ENCODE data around the gene MECP2. TPM values are rescaled to one million over a fixed set of nuclear protein-coding genes. Genes with fewer than 3 reads are reported as not detected.

MECP2 gene
- polyA plus RNA-seq, 1 donor (not counting 4 experiments of a cell fraction or from before 2014, with no cell fraction given): 9.9 TPM

- Histone ChIP-seq H3K36me3 (ENCODE audit: control insufficient read depth in 2 of 2, extremely low read depth in 1 of 2, insufficient read depth in 2 of 2, low read length in 2 of 2) (peaks cover 2 to 6% of the 10 kb centered on the region in 2 experiments), H3K79me2 (ENCODE audit: control insufficient read depth, insufficient read depth, low read length) (no peaks in the 10 kb centered on the region), H3K27ac (ENCODE audit: control insufficient read depth, insufficient read depth, low read length) (no peak overlapping the region), H2AFZ (ENCODE audit: control insufficient read depth, low read length) (no peak overlapping the region), H3K27me3 (ENCODE audit: control insufficient read depth, extremely low read depth, insufficient read depth, low read length) (no peaks in the 10 kb centered on the region), H3K9me1 (ENCODE audit: control insufficient read depth, extremely low read depth, insufficient read depth, low read length) (no peaks in the 10 kb centered on the region), H3K4me2 (ENCODE audit: control insufficient read depth, extremely low read depth, insufficient read depth, low read depth, low read length) (no peak overlapping the region), H3K4me1 (ENCODE audit: control insufficient read depth, extremely low read depth, insufficient read depth, low read length) (peaks cover 12% of the 10 kb centered on the region), H3K4me3 (ENCODE audit: control insufficient read depth in 2 of 3, extremely low read depth in 1 of 3, insufficient read depth in 2 of 3, low read depth in 1 of 3, low read length in 3 of 3) (no peak overlapping the region), H3K9me3 (ENCODE audit: control insufficient read depth, low read depth, low read length) (no peaks in the 10 kb centered on the region), H3K9ac (ENCODE audit: control insufficient read depth, extremely low read depth, insufficient read depth, low read length) (no peak overlapping the region), H4K20me1 (ENCODE audit: control insufficient read depth, extremely low read depth, insufficient read depth, low read length) (no peaks in the 10 kb centered on the region)
- FAIRE-seq: no peak
- DNase-seq (ENCODE audit: low read depth, low spot score): no peak
- dilution Hi-C loops (cut with MboI; ENCODE audit: extremely low pct_ligation_motif_present, low sequenced_read_pairs): no loop called here
- TF ChIP-seq EZH2 (IDR thresholded peaks at IDR 0.05; ENCODE audit: low read length) (no peak), CTCF (optimal IDR thresholded peaks at IDR 0.05 in 1 of 3, IDR thresholded peaks at IDR 0.05 in 1 of 3, conservative IDR thresholded peaks at IDR 0.05 in 1 of 3; ENCODE audit: extremely low read depth in 1 of 3, insufficient read depth in 2 of 3, low read length in 3 of 3) (no peak)
These were observed 68.9 kb downstream of the MECP2 start for GRCh38 chrX:154028502-154029184.

GRCh38 chrX:154027986-154028385 is 69.5 kb downstream of the MECP2 start:
- H2AFZ ChIP-seq (ENCODE audit: control insufficient read depth, low read length): no peak overlapping the region
- DNase-seq (ENCODE audit: low read depth, low spot score) (no peak), FAIRE-seq (no peak)
- TF ChIP-seq EZH2 (IDR thresholded peaks at IDR 0.05; ENCODE audit: low read length) (no peak), CTCF (optimal IDR thresholded peaks at IDR 0.05 in 1 of 3, IDR thresholded peaks at IDR 0.05 in 1 of 3, conservative IDR thresholded peaks at IDR 0.05 in 1 of 3; ENCODE audit: extremely low read depth in 1 of 3, insufficient read depth in 2 of 3, low read length in 3 of 3) (no peak)
- no peak overlapping the region for H3K9ac ChIP-seq (ENCODE audit: control insufficient read depth, extremely low read depth, insufficient read depth, low read length)
- dilution Hi-C loops (cut with MboI; ENCODE audit: extremely low pct_ligation_motif_present, low sequenced_read_pairs): no loop called here
- H3K36me3 ChIP-seq (ENCODE audit: control insufficient read depth in 2 of 2, extremely low read depth in 1 of 2, insufficient read depth in 2 of 2, low read length in 2 of 2): peaks cover 2 to 6% of the 10 kb centered on the region in 2 experiments
- no peak overlapping the region for H3K4me2 ChIP-seq (ENCODE audit: control insufficient read depth, extremely low read depth, insufficient read depth, low read depth, low read length)
- no peak overlapping the region for H3K4me3 ChIP-seq (ENCODE audit: control insufficient read depth in 2 of 3, extremely low read depth in 1 of 3, insufficient read depth in 2 of 3, low read depth in 1 of 3, low read length in 3 of 3)
- no peak overlapping the region for H3K27ac ChIP-seq (ENCODE audit: control insufficient read depth, insufficient read depth, low read length)
- H3K27me3 ChIP-seq (ENCODE audit: control insufficient read depth, extremely low read depth, insufficient read depth, low read length): no peaks in the 10 kb centered on the region
- no peaks in the 10 kb centered on the region for H4K20me1 ChIP-seq (ENCODE audit: control insufficient read depth, extremely low read depth, insufficient read depth, low read length)
- H3K9me3 ChIP-seq (ENCODE audit: control insufficient read depth, low read depth, low read length): no peaks in the 10 kb centered on the region
- H3K4me1 ChIP-seq (ENCODE audit: control insufficient read depth, extremely low read depth, insufficient read depth, low read length): peaks cover 12% of the 10 kb centered on the region
- H3K9me1 ChIP-seq (ENCODE audit: control insufficient read depth, extremely low read depth, insufficient read depth, low read length): no peaks in the 10 kb centered on the region
- H3K79me2 ChIP-seq (ENCODE audit: control insufficient read depth, insufficient read depth, low read length): no peaks in the 10 kb centered on the region

All from keratinocyte (primary cell).